Activated naive CD8-positive, alpha-beta T cell treated with anti-CD3 and anti-CD28 coated beads, Interleukin-2, amount 50 U/mL, for 24 hours (primary cell): Measurements from ENCODE around the gene ETFBKMT.
A peak's percentile ranks its signal among the peaks of the same experiment; 100 is the strongest.
"Not testable (repeated sequence)": the region's sequence is repeated elsewhere in the genome, so short reads cannot be mapped to it uniquely, and the experiment has no call there.

ENCODE experiments used
- ATAC-seq: fragments of 150-1000 bp; cut with Tn5 transposase; one replicate; pipeline ENCODE4 v1.10.0; 2021
- DNase-seq: peaks from one replicate; pipeline ENCODE4 v3.0.0; 2021
- H3K27ac Mint-ChIP-seq: one replicate; pipeline ENCODE4 v1.8.0; 2021; ENCODE audit warnings: mild to moderate bottlenecking, mixed read lengths
- H3K27me3 Mint-ChIP-seq: one replicate; pipeline ENCODE4 v1.8.0; 2021; ENCODE audit warnings: mixed read lengths
- H3K36me3 Mint-ChIP-seq: one replicate; pipeline ENCODE4 v1.8.0; 2021; ENCODE audit warnings: low read depth, mixed read lengths
- H3K4me1 Mint-ChIP-seq: one replicate; pipeline ENCODE4 v1.8.0; 2021; ENCODE audit warnings: mixed read lengths
- H3K4me3 Mint-ChIP-seq: one replicate; pipeline ENCODE4 v1.8.0; 2021; ENCODE audit warnings: mild to moderate bottlenecking, moderate library complexity, mixed read lengths
- H3K9me3 Mint-ChIP-seq: one replicate; pipeline ENCODE4 v1.8.0; 2021; ENCODE audit warnings: mixed read lengths

ETFBKMT gene

DNA sequence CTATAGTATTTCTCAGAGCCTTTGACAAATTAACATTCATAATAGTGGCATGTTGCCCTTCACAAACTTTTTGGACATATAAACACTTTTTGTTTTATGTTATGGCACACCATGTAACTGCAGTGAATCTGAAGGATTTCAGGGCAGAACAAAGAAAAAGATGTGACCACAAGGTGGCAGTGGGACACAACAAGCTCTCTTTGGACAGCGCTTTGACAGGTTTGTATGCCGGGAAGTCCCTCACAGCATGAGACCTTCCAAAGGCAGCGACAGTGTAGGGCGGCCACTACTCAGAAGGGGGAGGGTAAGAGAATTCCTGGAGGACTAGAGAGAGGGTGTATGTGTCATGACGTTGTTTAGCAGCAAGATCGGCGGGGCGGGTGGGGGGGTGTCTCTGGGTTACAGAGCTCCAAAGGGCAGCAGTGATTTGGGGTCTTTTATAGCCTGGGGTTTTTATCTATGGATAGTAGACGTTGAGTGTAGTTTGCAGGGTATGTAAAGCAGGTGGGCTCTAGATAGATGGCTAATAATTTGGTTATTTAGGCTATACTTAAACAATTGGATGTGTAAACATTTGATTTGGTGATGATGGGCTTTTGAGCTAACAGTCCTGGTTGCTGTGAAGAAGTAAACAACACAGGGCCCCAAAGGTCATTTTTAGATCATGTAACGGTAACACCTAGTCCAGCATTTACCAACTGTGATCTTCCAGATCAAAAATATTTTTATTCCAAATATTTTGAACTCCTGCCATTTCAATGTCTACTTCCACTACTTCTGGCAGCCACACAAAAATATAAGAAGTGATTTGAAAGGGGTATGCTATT, 22.9 kb downstream of the ETFBKMT start:
- peak overlapping the region; percentile 62 for H3K27ac Mint-ChIP-seq
- H3K27me3 Mint-ChIP-seq = no peaks in the 10 kb centered on the region
- H3K9me3 Mint-ChIP-seq = peaks cover 14% of the 10 kb centered on the region
- DNase-seq (peak; percentile 63), ATAC-seq (peak; percentile 92)
- H3K36me3 Mint-ChIP-seq = peaks cover 29% of the 10 kb centered on the region
- H3K4me1 Mint-ChIP-seq = peaks cover 14% of the 10 kb centered on the region
- H3K4me3 Mint-ChIP-seq = no peak overlapping the region

- peaks cover 15% of the 10 kb centered on the region for H3K4me1 Mint-ChIP-seq
- peaks cover 14% of the 10 kb centered on the region for H3K9me3 Mint-ChIP-seq
- H3K36me3 Mint-ChIP-seq = peaks cover 45% of the 10 kb centered on the region
- no peaks in the 10 kb centered on the region for H3K27me3 Mint-ChIP-seq
- ATAC-seq (no peak), DNase-seq (no peak)
- no peak overlapping the region for H3K4me3 Mint-ChIP-seq
- H3K27ac Mint-ChIP-seq = no peak overlapping the region
Measured at GRCh38 chr12:31685801-31686200, 26.3 kb downstream of the ETFBKMT start.

GRCh38 chr12:31687101-31687527, 27.6 kb downstream of the ETFBKMT start:
- Mint-ChIP-seq H3K4me1 (peaks cover 12% of the 10 kb centered on the region), H3K27ac (peak overlapping the region; percentile 35), H3K4me3 (no peak overlapping the region), H3K36me3 (peaks cover 45% of the 10 kb centered on the region), H3K9me3 (peaks cover 13% of the 10 kb centered on the region), H3K27me3 (no peaks in the 10 kb centered on the region)
- ATAC-seq = no peak
- DNase-seq = no peak

- not testable (repeated sequence) for H3K9me3 Mint-ChIP-seq, H3K4me3 Mint-ChIP-seq, ATAC-seq, H3K27ac Mint-ChIP-seq, H3K4me1 Mint-ChIP-seq, H3K27me3 Mint-ChIP-seq, DNase-seq
- peaks cover 34% of the 10 kb centered on the region for H3K36me3 Mint-ChIP-seq
Measured at GRCh38 chr12:31689921-31690320, 30.4 kb downstream of the ETFBKMT start.

GRCh38 chr12:31702047-31702446, 42.6 kb downstream of the ETFBKMT start:
- Mint-ChIP-seq H3K4me1 (peaks cover 17% of the 10 kb centered on the region), H3K4me3 (no peak overlapping the region), H3K9me3 (peaks cover 4% of the 10 kb centered on the region), H3K27ac (no peak overlapping the region), H3K27me3 (no peaks in the 10 kb centered on the region), H3K36me3 (peaks cover 23% of the 10 kb centered on the region)
- ATAC-seq (no peak), DNase-seq (no peak)

DNA sequence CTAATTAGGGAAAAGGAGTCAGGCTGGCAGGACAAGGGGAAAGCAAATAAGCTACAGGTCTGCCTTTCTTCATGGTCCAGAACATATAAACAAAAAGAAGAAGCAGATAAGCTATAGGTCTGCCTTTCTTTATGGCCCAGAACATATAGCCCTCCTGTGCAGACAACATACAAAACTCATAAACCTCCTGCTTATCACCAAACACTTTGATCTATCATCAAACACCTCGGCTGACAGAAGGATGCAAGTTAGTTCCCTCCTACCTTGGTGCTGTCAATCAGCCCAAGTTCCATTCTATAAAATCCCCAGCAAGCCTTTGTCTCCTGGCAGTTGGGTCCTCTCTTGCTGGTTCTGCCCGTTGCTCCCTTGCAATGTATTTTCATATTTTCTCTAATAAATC, 46.1 kb downstream of the ETFBKMT start:
- H3K27me3 Mint-ChIP-seq = no peaks in the 10 kb centered on the region
- H3K4me3 Mint-ChIP-seq = no peak overlapping the region
- ATAC-seq (no peak), DNase-seq (no peak)
- H3K4me1 Mint-ChIP-seq = peaks cover 21% of the 10 kb centered on the region
- H3K9me3 Mint-ChIP-seq = peaks cover 26% of the 10 kb centered on the region
- no peak overlapping the region for H3K27ac Mint-ChIP-seq
- H3K36me3 Mint-ChIP-seq = peaks cover 27% of the 10 kb centered on the region

DNA sequence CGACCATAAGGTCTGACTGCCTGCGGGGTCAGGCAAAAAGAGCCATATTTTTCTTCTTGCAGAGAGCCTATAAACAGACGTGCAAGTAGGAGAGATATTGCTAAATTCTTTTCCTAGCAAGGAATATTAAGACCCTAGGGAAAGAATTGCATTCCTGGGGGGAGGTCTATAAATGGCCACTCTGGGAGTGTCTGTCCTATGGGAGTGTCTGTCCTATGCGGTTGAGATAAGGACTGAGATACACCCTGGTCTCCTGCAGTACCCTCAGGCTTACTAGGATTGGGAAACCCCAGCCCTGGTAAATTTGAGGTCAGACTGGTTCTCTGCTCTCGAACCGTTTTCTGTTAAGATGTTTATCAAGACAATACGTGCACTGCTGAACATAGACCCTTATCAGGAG, 48.6 kb downstream of the ETFBKMT start:
- peaks cover 23% of the 10 kb centered on the region for H3K4me1 Mint-ChIP-seq
- not testable (repeated sequence) for H3K27me3 Mint-ChIP-seq, DNase-seq, ATAC-seq, H3K27ac Mint-ChIP-seq, H3K4me3 Mint-ChIP-seq
- H3K9me3 Mint-ChIP-seq = peaks cover 31% of the 10 kb centered on the region
- peaks cover 25% of the 10 kb centered on the region for H3K36me3 Mint-ChIP-seq

- peak overlapping the region; percentile 16 for H3K27ac Mint-ChIP-seq
- DNase-seq (no peak), ATAC-seq (no peak)
- no peak overlapping the region for H3K4me3 Mint-ChIP-seq
- H3K36me3 Mint-ChIP-seq = peaks cover 26% of the 10 kb centered on the region
- no peaks in the 10 kb centered on the region for H3K27me3 Mint-ChIP-seq
- H3K9me3 Mint-ChIP-seq = peaks cover 31% of the 10 kb centered on the region
- peaks cover 13% of the 10 kb centered on the region for H3K4me1 Mint-ChIP-seq
Measured at GRCh38 chr12:31710021-31710818, 50.7 kb downstream of the ETFBKMT start.

- no peak overlapping the region for H3K4me3 Mint-ChIP-seq
- H3K27me3 Mint-ChIP-seq = no peaks in the 10 kb centered on the region
- H3K4me1 Mint-ChIP-seq = peaks cover 14% of the 10 kb centered on the region
- H3K27ac Mint-ChIP-seq = no peak overlapping the region
- peaks cover 31% of the 10 kb centered on the region for H3K9me3 Mint-ChIP-seq
- no peak for ATAC-seq
- peaks cover 31% of the 10 kb centered on the region for H3K36me3 Mint-ChIP-seq
- DNase-seq = no peak
Measured at GRCh38 chr12:31712877-31713276, 53.4 kb downstream of the ETFBKMT start.

GRCh38 chr12:31714406-31715271, 55.2 kb downstream of the ETFBKMT start:
- Mint-ChIP-seq H3K9me3 (peaks cover 25% of the 10 kb centered on the region), H3K4me1 (peaks cover 14% of the 10 kb centered on the region), H3K4me3 (peak overlapping the region; percentile 3), H3K27ac (peak overlapping the region; percentile 66), H3K36me3 (peaks cover 33% of the 10 kb centered on the region), H3K27me3 (no peaks in the 10 kb centered on the region)
- DNase-seq (no peak), ATAC-seq (no peak)

DNA sequence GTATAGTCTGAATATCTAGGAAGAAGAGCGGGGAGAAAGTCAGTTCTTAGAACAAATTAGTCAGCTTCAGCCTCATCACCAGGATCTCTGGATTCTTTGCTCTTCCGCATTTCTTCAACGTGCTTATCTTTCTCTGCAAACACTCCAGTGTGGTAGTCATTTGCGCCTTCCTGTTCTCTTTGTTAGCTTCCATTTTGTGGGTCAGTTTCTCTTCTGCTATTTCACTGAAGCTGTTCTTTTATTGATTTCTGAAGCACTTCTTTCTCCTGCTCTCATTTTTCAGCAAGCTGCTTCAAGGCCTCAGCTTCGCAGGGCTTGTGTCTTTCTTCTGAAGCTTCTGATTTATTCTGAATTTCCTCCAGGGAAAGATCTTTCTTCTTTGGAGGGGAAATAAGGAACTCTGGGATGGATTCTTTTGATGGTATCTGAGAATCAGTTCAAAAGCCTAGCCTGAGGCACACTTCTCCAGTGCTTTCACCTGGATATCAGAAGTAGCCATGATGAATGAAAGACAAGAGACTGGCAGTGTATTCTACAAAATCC, 55.9 kb downstream of the ETFBKMT start:
- Mint-ChIP-seq H3K27ac (peak overlapping the region; percentile 66), H3K9me3 (peaks cover 22% of the 10 kb centered on the region), H3K4me3 (peak overlapping the region; percentile 3), H3K36me3 (peaks cover 32% of the 10 kb centered on the region), H3K27me3 (no peaks in the 10 kb centered on the region), H3K4me1 (peaks cover 13% of the 10 kb centered on the region)
- ATAC-seq (no peak), DNase-seq (no peak)

DNA sequence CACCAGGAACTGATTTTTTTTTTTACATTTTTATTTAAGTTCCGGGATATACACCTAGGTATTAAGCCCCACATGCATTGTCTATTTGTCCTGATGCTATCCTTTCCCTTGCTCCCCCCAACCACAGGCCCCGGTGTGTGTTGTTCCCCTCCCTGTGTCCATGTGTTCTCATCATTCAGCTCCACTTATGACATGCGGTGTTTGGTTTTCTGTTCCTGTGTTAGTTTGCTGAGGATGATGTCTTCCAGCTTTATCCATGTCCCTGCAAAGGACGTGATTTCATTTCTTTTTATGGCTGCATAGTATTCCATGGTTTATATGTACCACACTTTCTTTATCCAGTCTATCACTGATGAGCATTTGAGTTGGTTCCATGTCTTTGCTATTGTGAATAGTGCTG, 57.5 kb downstream of the ETFBKMT start:
- ATAC-seq, H3K4me3 Mint-ChIP-seq, H3K27me3 Mint-ChIP-seq, DNase-seq, H3K27ac Mint-ChIP-seq: not testable (repeated sequence)
- H3K9me3 Mint-ChIP-seq = peaks cover 14% of the 10 kb centered on the region
- peaks cover 22% of the 10 kb centered on the region for H3K4me1 Mint-ChIP-seq
- peaks cover 35% of the 10 kb centered on the region for H3K36me3 Mint-ChIP-seq

- H3K27ac Mint-ChIP-seq, H3K4me3 Mint-ChIP-seq, H3K27me3 Mint-ChIP-seq, DNase-seq, ATAC-seq: not testable (repeated sequence)
- Mint-ChIP-seq H3K36me3 (peaks cover 37% of the 10 kb centered on the region), H3K9me3 (peaks cover 14% of the 10 kb centered on the region), H3K4me1 (peaks cover 39% of the 10 kb centered on the region)
Measured at GRCh38 chr12:31718542-31719198, 59.2 kb downstream of the ETFBKMT start.
